Stimulated activated effector memory CD8-positive, alpha-beta T cell treated with anti-CD3 and anti-CD28 coated beads, Interleukin-12 subunit alpha, Interleukin-12 subunit beta, amount 100 ng/mL, for 72 hours (primary cell): ENCODE measurements around the gene DNAJA3.
A peak's percentile ranks its signal among the peaks of the same experiment; 100 is the strongest.
"Not testable (repeated sequence)": the region's sequence is repeated elsewhere in the genome, so short reads cannot be mapped to it uniquely, and the experiment has no call there.

ENCODE experiments used
- ATAC-seq: fragments of 150-1000 bp; cut with Tn5 transposase; 2 replicates; pipeline ENCODE4 v1.10.0; 2021
- DNase-seq, 2 donors: peaks; one replicate each; pipeline ENCODE4 v3.0.0; 2021 to 2022; ENCODE audit warnings: low spot score in 2 of 2
- H3K27ac Mint-ChIP-seq: one replicate; pipeline ENCODE4 v1.8.0; 2022; ENCODE audit warnings: mild to moderate bottlenecking, mixed read lengths
- H3K36me3 Mint-ChIP-seq: one replicate; pipeline ENCODE4 v1.8.0; 2022; ENCODE audit warnings: mild to moderate bottlenecking, mixed read lengths
- H3K4me1 Mint-ChIP-seq: one replicate; pipeline ENCODE4 v1.8.0; 2022; ENCODE audit warnings: mixed read lengths
- H3K4me3 Mint-ChIP-seq: one replicate; pipeline ENCODE4 v1.8.0; 2022; ENCODE audit warnings: mild to moderate bottlenecking, mixed read lengths
- H3K9me3 Mint-ChIP-seq: one replicate; pipeline ENCODE4 v1.8.0; 2022; ENCODE audit warnings: mixed read lengths

Gene DNAJA3

GRCh38 chr16:4393850-4394249 lies 31.8 kb upstream of the DNAJA3 start:
- not testable (repeated sequence) for ATAC-seq, H3K4me1 Mint-ChIP-seq, H3K9me3 Mint-ChIP-seq, H3K4me3 Mint-ChIP-seq, H3K27ac Mint-ChIP-seq, DNase-seq
- H3K36me3 Mint-ChIP-seq, result peaks cover 80% of the 10 kb centered on the region

DNA sequence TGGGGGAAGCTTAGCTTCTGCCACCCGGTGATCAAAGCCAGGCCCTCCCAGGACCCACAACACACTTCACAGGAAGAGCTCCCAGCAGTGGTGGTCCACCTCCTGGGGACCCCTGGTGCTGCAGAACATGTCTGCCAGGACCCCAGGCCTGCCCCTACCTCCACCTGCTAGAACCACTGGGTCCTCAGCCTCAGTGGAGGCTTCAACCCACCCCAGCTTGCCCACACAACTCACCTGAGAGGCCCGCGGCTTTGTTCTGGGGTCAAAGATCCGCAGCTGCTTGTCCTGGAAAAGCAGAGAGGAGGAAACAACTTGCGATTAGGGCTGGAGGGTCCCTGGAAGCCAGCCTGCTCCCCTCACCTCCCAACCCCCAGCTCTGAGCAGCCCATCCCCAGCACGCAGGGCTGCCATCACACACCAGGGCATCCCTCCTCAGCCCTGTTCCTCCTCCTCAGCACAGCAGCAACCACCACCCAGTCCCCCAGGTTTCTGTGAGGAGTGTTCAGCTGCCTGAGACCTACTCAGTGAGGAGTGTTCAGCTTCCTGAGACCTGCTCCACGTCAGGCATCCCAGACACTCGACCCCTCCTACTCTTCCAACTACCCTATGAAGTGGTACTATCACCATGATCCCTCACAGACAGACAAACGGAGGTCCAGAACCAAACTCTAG lies 30.5 kb upstream of the DNAJA3 start:
- ATAC-seq (no peak), DNase-seq (no peak)
- H3K4me3 Mint-ChIP-seq, result no peak overlapping the region
- peaks cover 80% of the 10 kb centered on the region for H3K36me3 Mint-ChIP-seq
- H3K9me3 Mint-ChIP-seq, result no peaks in the 10 kb centered on the region
- peak overlapping the region; percentile 60 for H3K27ac Mint-ChIP-seq
- H3K4me1 Mint-ChIP-seq, result peaks cover 16% of the 10 kb centered on the region

GRCh38 chr16:4399001-4399730 lies 26.5 kb upstream of the DNAJA3 start:
- no peak for DNase-seq
- Mint-ChIP-seq H3K4me3 (no peak overlapping the region), H3K36me3 (peaks cover 100% of the 10 kb centered on the region), H3K9me3 (no peaks in the 10 kb centered on the region), H3K4me1 (peaks cover 28% of the 10 kb centered on the region), H3K27ac (peak overlapping the region; percentile 79)
- no peak for ATAC-seq

DNA sequence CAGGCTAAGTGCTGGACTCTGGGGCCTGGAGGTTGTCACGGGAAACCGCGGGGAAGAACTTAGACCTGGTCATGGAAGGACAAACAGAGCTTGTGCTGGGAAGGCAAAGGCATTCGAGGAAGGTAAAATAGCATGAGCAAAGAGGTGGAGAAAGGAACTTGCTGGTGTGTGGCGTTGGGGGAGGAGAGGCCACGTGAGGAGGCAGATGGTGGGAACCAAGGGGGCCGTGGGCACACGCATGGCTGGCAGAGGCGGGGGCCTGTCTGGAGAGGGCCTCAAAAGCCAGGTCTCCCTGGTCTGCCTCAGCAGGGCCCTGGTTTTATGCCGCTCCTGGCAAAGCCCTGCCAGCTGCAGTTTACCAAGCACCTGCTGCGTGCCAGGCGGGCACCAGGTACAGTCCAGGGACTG lies 24.6 kb upstream of the DNAJA3 start:
- DNase-seq (no peak), ATAC-seq (no peak)
- peak overlapping the region; percentile 37 for H3K27ac Mint-ChIP-seq

DNA sequence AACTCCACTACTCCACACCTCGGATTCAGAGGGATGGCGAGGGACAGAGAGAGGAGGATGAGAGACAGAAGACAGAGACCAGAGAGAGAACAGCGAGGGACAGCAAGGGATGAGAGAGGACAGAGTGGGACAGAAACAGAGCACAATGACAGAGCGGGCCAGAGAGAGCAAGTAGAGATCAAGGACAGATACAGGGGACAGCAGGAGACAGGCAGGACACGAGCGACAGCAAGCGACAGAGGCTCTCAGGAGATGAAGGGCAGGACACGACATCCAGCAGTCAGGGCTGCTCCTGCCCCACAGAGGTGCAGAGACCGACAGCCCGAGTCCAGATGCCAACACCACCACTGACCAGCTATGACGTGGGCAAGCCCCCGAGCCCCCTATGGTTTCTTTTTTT lies 24.2 kb upstream of the DNAJA3 start:
- Mint-ChIP-seq H3K36me3 (peaks cover 100% of the 10 kb centered on the region), H3K4me3 (no peak overlapping the region), H3K4me1 (peaks cover 30% of the 10 kb centered on the region), H3K9me3 (no peaks in the 10 kb centered on the region), H3K27ac (no peak overlapping the region)
- no peak for ATAC-seq
- DNase-seq, result no peak

More for the DNA sequence above, 24.6 kb upstream of the DNAJA3 start:
- Mint-ChIP-seq H3K36me3 (peaks cover 100% of the 10 kb centered on the region), H3K9me3 (no peaks in the 10 kb centered on the region), H3K4me3 (no peak overlapping the region), H3K4me1 (peaks cover 30% of the 10 kb centered on the region)

DNA sequence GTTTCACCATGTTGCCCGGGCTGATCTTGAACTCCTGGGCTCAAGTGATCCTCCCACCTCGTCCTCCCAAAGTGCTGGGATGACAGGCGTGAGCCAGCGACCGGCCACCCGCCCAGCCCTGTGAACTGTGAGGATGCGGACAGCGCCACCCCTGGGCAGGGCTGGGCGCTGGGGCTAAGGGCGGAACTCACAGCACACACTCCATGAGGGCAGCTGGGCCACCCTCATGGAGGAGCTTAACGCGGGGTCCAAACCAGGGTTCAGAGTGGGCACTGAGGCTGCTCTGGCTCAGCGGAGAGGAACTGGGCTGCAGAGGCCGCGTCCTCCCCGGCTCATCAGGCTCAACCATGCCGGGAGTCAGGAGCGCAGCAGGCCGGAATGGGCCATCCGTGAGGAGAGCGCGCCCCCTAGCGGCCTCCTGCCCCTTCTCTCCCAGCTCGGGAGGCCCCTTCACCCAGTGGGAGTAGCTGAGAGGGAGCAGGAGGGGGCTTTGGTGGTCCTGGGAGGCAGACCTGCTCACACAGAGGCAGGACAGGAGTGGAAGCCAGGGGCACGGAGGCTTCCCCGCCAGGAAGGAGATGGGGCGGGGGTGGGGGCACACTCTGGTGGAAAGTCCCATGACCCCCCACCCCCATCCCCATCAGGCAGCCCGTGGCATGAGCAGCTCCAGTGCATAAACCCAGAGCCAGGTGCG lies 23.1 kb upstream of the DNAJA3 start:
- Mint-ChIP-seq H3K36me3 (peaks cover 100% of the 10 kb centered on the region), H3K27ac (no peak overlapping the region), H3K4me3 (no peak overlapping the region), H3K9me3 (no peaks in the 10 kb centered on the region), H3K4me1 (peaks cover 30% of the 10 kb centered on the region)
- DNase-seq (peak; percentile 64 to 80), ATAC-seq (peak; percentile 80)

DNA sequence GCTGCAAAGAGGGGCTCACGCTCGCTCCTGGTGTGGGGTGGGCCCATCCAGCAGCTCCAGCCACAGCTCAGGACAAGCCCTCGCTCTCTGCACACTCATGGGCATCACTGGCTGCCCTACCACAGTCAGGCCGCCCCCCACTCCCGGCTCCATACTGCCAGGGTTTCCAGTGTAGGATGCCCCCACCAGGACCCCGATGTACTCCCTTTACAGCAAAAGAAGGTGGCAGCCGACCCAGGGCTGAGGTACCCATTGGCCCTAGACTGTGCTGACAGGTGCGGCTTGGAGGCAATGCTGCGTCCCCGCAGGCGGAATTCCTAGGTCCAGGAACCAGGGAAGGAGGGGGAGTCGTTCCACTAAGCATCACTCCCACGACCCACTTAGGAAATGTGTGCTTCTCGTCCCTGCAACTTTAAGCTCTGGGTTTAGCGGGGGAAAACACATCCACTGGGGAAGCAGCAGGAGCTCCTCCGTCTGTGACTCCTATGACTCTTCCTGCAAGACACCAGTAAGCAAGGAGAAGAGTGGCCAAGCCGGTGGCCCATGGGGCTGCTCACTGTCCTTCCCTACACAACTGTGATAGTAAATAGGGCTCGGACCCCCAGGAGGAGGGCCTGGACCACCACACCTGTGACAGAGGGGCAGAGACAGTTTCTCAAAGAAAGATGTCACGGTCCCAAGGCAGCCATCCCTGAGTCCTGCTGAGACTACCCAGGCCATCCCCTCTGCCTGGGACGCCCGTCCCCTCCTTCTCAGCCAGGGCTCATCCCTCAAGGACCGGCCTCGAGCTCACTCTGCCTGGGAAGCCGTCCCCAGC lies 22.3 kb upstream of the DNAJA3 start:
- Mint-ChIP-seq H3K9me3 (no peaks in the 10 kb centered on the region), H3K4me3 (no peak overlapping the region), H3K27ac (no peak overlapping the region), H3K36me3 (peaks cover 100% of the 10 kb centered on the region), H3K4me1 (peaks cover 30% of the 10 kb centered on the region)
- no peak for DNase-seq
- no peak for ATAC-seq

DNA sequence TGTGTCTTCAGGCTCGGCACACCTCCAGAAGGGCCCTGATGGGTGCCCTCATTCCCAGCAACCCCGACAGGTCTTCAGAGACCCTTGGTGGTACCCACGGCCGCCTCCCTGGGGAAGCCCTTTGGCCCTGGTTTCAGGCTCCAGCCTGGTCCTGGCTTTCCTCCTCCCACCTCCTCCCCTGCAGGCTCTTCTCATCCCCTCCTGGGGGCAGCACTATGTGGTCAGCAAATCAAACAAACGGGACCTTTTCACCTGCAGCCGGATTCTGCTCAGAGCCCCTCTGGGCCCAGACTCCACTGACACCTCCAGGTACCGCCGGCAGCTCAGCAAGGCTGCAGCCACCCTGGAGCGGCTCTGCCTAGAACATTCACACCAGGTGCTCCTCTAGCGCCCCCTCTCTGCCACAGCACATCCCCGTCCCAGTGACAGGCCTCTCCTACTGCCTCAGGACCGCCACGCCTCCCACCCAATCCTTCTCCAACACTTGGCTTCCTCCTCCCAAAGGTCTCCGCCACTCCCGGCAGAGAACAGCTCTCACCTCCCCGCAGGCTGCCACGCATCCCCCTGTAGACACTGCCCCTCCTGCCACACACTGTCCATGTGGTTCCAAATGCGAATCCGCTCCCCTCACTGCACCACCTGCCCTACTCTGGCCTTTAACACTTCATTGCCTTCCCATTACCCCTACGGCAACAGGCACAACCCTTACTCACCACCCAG lies 21.3 kb upstream of the DNAJA3 start:
- ATAC-seq (peak; percentile 52), DNase-seq (no peak)
- no peaks in the 10 kb centered on the region for H3K9me3 Mint-ChIP-seq
- peak overlapping the region; percentile 84 for H3K27ac Mint-ChIP-seq
- H3K4me1 Mint-ChIP-seq, result peaks cover 26% of the 10 kb centered on the region
- no peak overlapping the region for H3K4me3 Mint-ChIP-seq
- peaks cover 100% of the 10 kb centered on the region for H3K36me3 Mint-ChIP-seq

GRCh38 chr16:4404967-4405696 lies 20.5 kb upstream of the DNAJA3 start:
- Mint-ChIP-seq H3K4me3 (no peak overlapping the region), H3K36me3 (peaks cover 100% of the 10 kb centered on the region), H3K27ac (peak overlapping the region; percentile 84), H3K4me1 (peaks cover 20% of the 10 kb centered on the region), H3K9me3 (no peaks in the 10 kb centered on the region)
- ATAC-seq (peak; percentile 9), DNase-seq (no peak)

- peaks cover 100% of the 10 kb centered on the region for H3K36me3 Mint-ChIP-seq
- ATAC-seq (no peak), DNase-seq (no peak)
- no peak overlapping the region for H3K4me3 Mint-ChIP-seq
- no peaks in the 10 kb centered on the region for H3K9me3 Mint-ChIP-seq
- H3K27ac Mint-ChIP-seq, result no peak overlapping the region
- H3K4me1 Mint-ChIP-seq, result peaks cover 22% of the 10 kb centered on the region
Observed at GRCh38 chr16:4407543-4408322, 17.9 kb upstream of the DNAJA3 start.

DNA sequence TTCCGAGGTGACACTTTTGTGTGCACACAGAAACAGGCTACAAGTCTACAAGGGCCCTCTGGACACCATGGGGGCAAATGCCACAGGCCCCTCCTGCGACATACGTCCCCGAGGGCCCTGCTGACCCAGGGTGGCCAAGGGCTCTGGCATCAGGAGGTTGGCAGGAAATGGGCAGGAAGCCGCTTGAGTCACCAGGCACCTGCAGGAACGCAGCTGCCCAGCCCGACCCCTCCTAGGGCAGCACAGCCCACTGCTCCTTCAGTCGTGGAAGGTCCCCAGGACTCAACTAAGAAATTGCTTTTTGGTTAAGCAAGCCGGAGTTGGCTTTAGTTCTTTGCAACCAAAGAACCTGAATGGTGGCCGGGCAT lies 17.4 kb upstream of the DNAJA3 start:
- Mint-ChIP-seq H3K36me3 (peaks cover 100% of the 10 kb centered on the region), H3K4me3 (no peak overlapping the region), H3K9me3 (no peaks in the 10 kb centered on the region), H3K27ac (peak overlapping the region; percentile 8), H3K4me1 (peaks cover 28% of the 10 kb centered on the region)
- ATAC-seq (no peak), DNase-seq (no peak)

- H3K4me3 Mint-ChIP-seq, result no peak overlapping the region
- no peak for ATAC-seq
- no peaks in the 10 kb centered on the region for H3K9me3 Mint-ChIP-seq
- no peak for DNase-seq
- peak overlapping the region; percentile 8 for H3K27ac Mint-ChIP-seq
- H3K4me1 Mint-ChIP-seq, result peaks cover 31% of the 10 kb centered on the region
- peaks cover 99% of the 10 kb centered on the region for H3K36me3 Mint-ChIP-seq
Observed at GRCh38 chr16:4409081-4409932, 16.4 kb upstream of the DNAJA3 start.
